ENCODE measurements around the gene CD99L2.
"Not testable (repeated sequence)": the region's sequence is repeated elsewhere in the genome, so short reads cannot be mapped to it uniquely, and the experiment has no call there.

CD99L2 gene

GRCh38 chrX:150896632-150897031, 1.8 kb downstream of the CD99L2 start:
- no peak for DNase-seq

GRCh38 chrX:150893936-150894335, 4.5 kb downstream of the CD99L2 start:
- no peak for DNase-seq

GRCh38 chrX:150889131-150889530, 9.3 kb downstream of the CD99L2 start:
- no peak for DNase-seq

- no peak for DNase-seq
Observed at GRCh38 chrX:150887906-150888465, 10.5 kb downstream of the CD99L2 start.

- DNase-seq, result not testable (repeated sequence)
Observed at GRCh38 chrX:150887268-150887667, 11.2 kb downstream of the CD99L2 start.

- no peak for DNase-seq
Observed at GRCh38 chrX:150886381-150886780, 12.1 kb downstream of the CD99L2 start.

GRCh38 chrX:150880808-150881165, 17.7 kb downstream of the CD99L2 start:
- DNase-seq, result no peak

GRCh38 chrX:150879855-150880807, 18.3 kb downstream of the CD99L2 start:
- no peak for DNase-seq

GRCh38 chrX:150875621-150876020, 22.8 kb downstream of the CD99L2 start:
- DNase-seq, result not testable (repeated sequence)

- no peak for DNase-seq
Observed at GRCh38 chrX:150874448-150874847, 24.0 kb downstream of the CD99L2 start.

- no peak for DNase-seq
Observed at GRCh38 chrX:150873616-150874015, 24.9 kb downstream of the CD99L2 start.

- no peak for DNase-seq
Observed at GRCh38 chrX:150872773-150873336, 25.6 kb downstream of the CD99L2 start.

- no peak for DNase-seq
Observed at GRCh38 chrX:150871341-150871811, 27.1 kb downstream of the CD99L2 start.

- DNase-seq, result no peak
Observed at GRCh38 chrX:150870487-150871340, 27.8 kb downstream of the CD99L2 start.

- no peak for DNase-seq
Observed at GRCh38 chrX:150870029-150870428, 28.4 kb downstream of the CD99L2 start.

GRCh38 chrX:150869450-150869849, 29.0 kb downstream of the CD99L2 start:
- no peak for DNase-seq

- DNase-seq, result no peak
Observed at GRCh38 chrX:150868625-150869024, 29.8 kb downstream of the CD99L2 start.

- DNase-seq, result no peak
Observed at GRCh38 chrX:150864127-150864526, 34.3 kb downstream of the CD99L2 start.

GRCh38 chrX:150863191-150863590, 35.3 kb downstream of the CD99L2 start:
- no peak for DNase-seq

GRCh38 chrX:150857453-150857852, 41.0 kb downstream of the CD99L2 start:
- DNase-seq, result no peak

- DNase-seq, result no peak
Observed at GRCh38 chrX:150856785-150857184, 41.7 kb downstream of the CD99L2 start.

GRCh38 chrX:150856101-150856500, 42.4 kb downstream of the CD99L2 start:
- no peak for DNase-seq

- no peak for DNase-seq
Observed at GRCh38 chrX:150854856-150855255, 43.6 kb downstream of the CD99L2 start.

Data from activated T-cell treated with anti-CD3 and anti-CD28 coated beads, Interleukin-2, amount 50 U/mL, for 48 hours (primary cell).